Neural cell (in vitro differentiated cells): ENCODE measurements around the gene GOLGA6L2. TPM values are rescaled to one million over a fixed set of nuclear protein-coding genes. Genes with fewer than 3 reads are reported as not detected.

Experiments
- H2AFZ ChIP-seq: fragments of 200-600, 300-800 bp; sonication (generic), shearing (Covaris generic); 2 replicates; pipeline ENCODE4 v1.6.0; 2014; ENCODE audit warnings: low read depth, mild to moderate bottlenecking, antibody characterized with exemption, low read length, moderate library complexity
- H3F3A ChIP-seq: fragments of 200-600 bp; shearing (Covaris generic); 2 replicates; pipeline ENCODE4 v1.6.1; 2016; ENCODE audit warnings: mild to moderate bottlenecking, moderate library complexity, mixed read lengths, antibody characterized with exemption, low read length; ENCODE audit not compliant: insufficient read depth, poor library complexity, severe bottlenecking
- H3K27ac ChIP-seq: fragments of 200-600, 300-800 bp; sonication (generic), shearing (Covaris generic); 2 replicates; pipeline ENCODE4 v1.5.1; 2014; ENCODE audit warnings: mild to moderate bottlenecking, low read length, moderate library complexity
- H3K27me3 ChIP-seq: fragments of 300-800, 200-600 bp; sonication (generic), shearing (Covaris generic); 2 replicates; pipeline ENCODE4 v1.6.0; 2014; ENCODE audit warnings: mild to moderate bottlenecking, low read depth, low read length, moderate library complexity; ENCODE audit not compliant: insufficient read depth
- H3K36me3 ChIP-seq: fragments of 300-800, 200-600 bp; sonication (generic), shearing (Covaris generic); 2 replicates; pipeline ENCODE4 v1.5.1; 2014; ENCODE audit warnings: mild to moderate bottlenecking, antibody characterized with exemption, low read length, moderate library complexity; ENCODE audit not compliant: insufficient read depth
- H3K4me2 ChIP-seq: fragments of 300-800, 200-600 bp; sonication (generic), shearing (Covaris generic); 2 replicates; pipeline ENCODE4 v1.6.0; 2014; ENCODE audit warnings: mild to moderate bottlenecking, low read length
- H3K4me3 ChIP-seq: fragments of 300-800, 200-600 bp; sonication (generic), shearing (Covaris generic); 2 replicates; pipeline ENCODE4 v1.5.1; 2014; ENCODE audit warnings: mild to moderate bottlenecking, low read length, moderate library complexity
- H3K79me2 ChIP-seq: fragments of 200-600 bp; shearing (Covaris generic); replicated peaks from 2 replicates; pipeline ENCODE4 v1.6.0; 2014; ENCODE audit warnings: mild to moderate bottlenecking, low read length, moderate library complexity; ENCODE audit not compliant: insufficient read depth
- H3K9ac ChIP-seq: fragments of 300-800, 200-600 bp; sonication (generic), shearing (Covaris generic); 2 replicates; pipeline ENCODE4 v1.6.1; 2016; ENCODE audit warnings: mild to moderate bottlenecking, low read length, mixed read lengths
- H3K9me2 ChIP-seq: fragments of 200-600 bp; shearing (Covaris generic); 2 replicates; pipeline ENCODE4 v1.6.1; 2016; ENCODE audit warnings: mild to moderate bottlenecking, low read length, mixed read lengths; ENCODE audit not compliant: insufficient read depth
- H3K9me3 ChIP-seq: fragments of 200-600, 300-800 bp; sonication (generic), shearing (Covaris generic); 2 replicates; pipeline ENCODE4 v1.6.1; 2016; ENCODE audit warnings: mild to moderate bottlenecking, mixed run types, low read length, moderate library complexity, mixed read lengths
- H4K20me1 ChIP-seq: fragments of 200-600 bp; shearing (Covaris generic); 2 replicates; pipeline ENCODE4 v1.6.1; 2016; ENCODE audit warnings: mild to moderate bottlenecking, mixed run types; ENCODE audit not compliant: insufficient read depth
- EZH2 ChIP-seq: fragments of 200-600, 300-800 bp; shearing (Covaris generic), sonication (generic); IDR thresholded peaks from 2 replicates; pipeline ENCODE4 v1.6.1; 2014; ENCODE audit warnings: antibody characterized with exemption, low read length, borderline replicate concordance, mild to moderate bottlenecking; ENCODE audit not compliant: insufficient read depth, poor library complexity, severe bottlenecking
- MXI1 ChIP-seq: fragments of 450-650 bp; conservative IDR thresholded peaks from 2 replicates; pipeline ENCODE4 v1.6.1; 2014; ENCODE audit warnings: antibody characterized with exemption, mild to moderate bottlenecking; ENCODE audit not compliant: poor library complexity, severe bottlenecking
- POLR2AphosphoS5 ChIP-seq: IDR thresholded peaks from 2 replicates; pipeline ENCODE4 v1.6.1; 2012
- RAD21 ChIP-seq: fragments of 450-650 bp; conservative IDR thresholded peaks from 2 replicates; pipeline ENCODE4 v1.6.1; 2014; ENCODE audit warnings: antibody characterized with exemption, mild to moderate bottlenecking, moderate library complexity
- SMC3 ChIP-seq: fragments of 450-650 bp; conservative IDR thresholded peaks from 2 replicates; pipeline ENCODE4 v1.6.1; 2014; ENCODE audit warnings: antibody characterized with exemption, mild to moderate bottlenecking, moderate library complexity; ENCODE audit not compliant: poor library complexity
- TAF1 ChIP-seq: IDR thresholded peaks from 2 replicates; pipeline ENCODE4 v1.6.1; 2012; ENCODE audit warnings: low read depth
- polyA plus RNA-seq: library from polyadenylated mRNA; depleted of rRNA; stranded (reverse); fragments of >200 nt; gene quantifications from 2 replicates; pipeline ENCODE4 v1.2.3, GENCODE V29; 2014
- TF ChIP-seq, protein P1 (sequence below): IDR thresholded peaks from 2 replicates; pipeline ENCODE4 v1.6.1; 2012; ENCODE audit warnings: borderline replicate concordance
- TF ChIP-seq, protein P2 (sequence below): fragments of 450-650 bp; IDR thresholded peaks from 2 replicates; pipeline ENCODE4 v1.5.1; 2014; ENCODE audit warnings: antibody characterized with exemption, mild to moderate bottlenecking, moderate library complexity; ENCODE audit not compliant: poor library complexity, severe bottlenecking

The GOLGA6L2 gene
- polyA plus RNA-seq, 1 donor from 2014 or later: not detected

DNA sequence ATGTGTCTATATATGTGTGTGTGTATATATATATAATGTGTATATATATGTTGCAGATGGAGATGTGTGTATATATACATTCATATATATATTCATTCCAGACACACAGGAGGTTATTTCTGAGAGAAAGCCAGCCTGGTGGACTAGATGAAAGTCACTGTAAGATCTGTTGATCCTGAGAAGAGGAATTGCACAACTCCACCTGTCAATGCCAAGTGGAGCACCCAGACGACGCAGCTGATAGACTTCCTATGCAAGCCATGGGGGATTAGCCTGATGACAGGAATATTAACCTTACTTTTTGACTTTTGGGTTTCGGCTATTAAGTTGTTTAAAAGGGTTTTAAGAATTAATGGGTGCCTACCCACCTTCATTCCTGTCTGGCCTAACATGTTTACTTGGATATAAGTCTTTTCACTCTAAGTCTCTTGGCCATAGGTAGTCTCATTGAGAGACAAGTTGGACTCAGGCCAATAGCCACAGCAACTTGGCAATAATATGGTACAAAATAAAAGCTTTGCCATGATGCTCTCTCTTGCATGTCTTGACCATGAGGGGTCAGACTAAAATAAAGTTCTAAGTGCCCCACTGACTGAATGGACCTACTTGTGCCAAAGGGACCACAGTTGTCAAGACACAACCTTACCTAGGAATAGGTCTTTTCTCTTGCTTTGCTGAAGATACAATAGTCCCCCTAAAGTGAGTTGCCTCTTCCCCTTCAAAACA, 35.9 kb upstream of the GOLGA6L2 start:
- H3K36me3 ChIP-seq: no peaks in the 10 kb centered on the region

DNA sequence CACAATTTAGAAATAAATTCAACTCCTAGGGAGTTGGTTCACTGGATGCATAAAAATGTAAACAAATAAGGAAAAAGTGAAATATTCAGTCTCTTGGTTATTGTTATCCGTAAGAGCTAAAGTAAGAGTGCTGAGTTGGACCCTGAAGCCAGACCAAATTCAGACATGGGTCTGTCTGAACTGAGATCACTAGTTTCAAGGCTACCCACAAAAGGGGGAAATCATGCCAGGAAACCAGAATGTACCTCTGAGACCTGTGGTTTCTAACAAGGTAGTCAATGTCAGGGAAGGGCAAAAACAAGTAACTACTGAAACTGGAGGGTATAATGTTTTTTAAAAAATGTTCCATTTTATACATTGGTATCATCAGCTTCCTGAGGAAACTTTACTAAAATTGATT, 35.2 kb upstream of the GOLGA6L2 start:
- Histone ChIP-seq H3K9ac (no peak overlapping the region), H3K79me2 (no peaks in the 10 kb centered on the region), H3K36me3 (no peaks in the 10 kb centered on the region), H2AFZ (no peak overlapping the region), H3K9me2 (no peaks in the 10 kb centered on the region), H3F3A (no peaks in the 10 kb centered on the region), H3K27me3 (no peaks in the 10 kb centered on the region), H3K4me2 (no peak overlapping the region), H3K27ac (no peak overlapping the region), H4K20me1 (no peaks in the 10 kb centered on the region), H3K4me3 (no peak overlapping the region), H3K9me3 (no peaks in the 10 kb centered on the region)
- no peak for TF ChIP-seq SMC3
- TF ChIP-seq MXI1: no peak
- no peak for TF ChIP-seq TAF1
- TF ChIP-seq, protein P1, sequence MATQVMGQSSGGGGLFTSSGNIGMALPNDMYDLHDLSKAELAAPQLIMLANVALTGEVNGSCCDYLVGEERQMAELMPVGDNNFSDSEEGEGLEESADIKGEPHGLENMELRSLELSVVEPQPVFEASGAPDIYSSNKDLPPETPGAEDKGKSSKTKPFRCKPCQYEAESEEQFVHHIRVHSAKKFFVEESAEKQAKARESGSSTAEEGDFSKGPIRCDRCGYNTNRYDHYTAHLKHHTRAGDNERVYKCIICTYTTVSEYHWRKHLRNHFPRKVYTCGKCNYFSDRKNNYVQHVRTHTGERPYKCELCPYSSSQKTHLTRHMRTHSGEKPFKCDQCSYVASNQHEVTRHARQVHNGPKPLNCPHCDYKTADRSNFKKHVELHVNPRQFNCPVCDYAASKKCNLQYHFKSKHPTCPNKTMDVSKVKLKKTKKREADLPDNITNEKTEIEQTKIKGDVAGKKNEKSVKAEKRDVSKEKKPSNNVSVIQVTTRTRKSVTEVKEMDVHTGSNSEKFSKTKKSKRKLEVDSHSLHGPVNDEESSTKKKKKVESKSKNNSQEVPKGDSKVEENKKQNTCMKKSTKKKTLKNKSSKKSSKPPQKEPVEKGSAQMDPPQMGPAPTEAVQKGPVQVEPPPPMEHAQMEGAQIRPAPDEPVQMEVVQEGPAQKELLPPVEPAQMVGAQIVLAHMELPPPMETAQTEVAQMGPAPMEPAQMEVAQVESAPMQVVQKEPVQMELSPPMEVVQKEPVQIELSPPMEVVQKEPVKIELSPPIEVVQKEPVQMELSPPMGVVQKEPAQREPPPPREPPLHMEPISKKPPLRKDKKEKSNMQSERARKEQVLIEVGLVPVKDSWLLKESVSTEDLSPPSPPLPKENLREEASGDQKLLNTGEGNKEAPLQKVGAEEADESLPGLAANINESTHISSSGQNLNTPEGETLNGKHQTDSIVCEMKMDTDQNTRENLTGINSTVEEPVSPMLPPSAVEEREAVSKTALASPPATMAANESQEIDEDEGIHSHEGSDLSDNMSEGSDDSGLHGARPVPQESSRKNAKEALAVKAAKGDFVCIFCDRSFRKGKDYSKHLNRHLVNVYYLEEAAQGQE: no peak

More for the DNA sequence above, 35.9 kb upstream of the GOLGA6L2 start:
- H3K9ac ChIP-seq: no peak overlapping the region
- no peak overlapping the region for H3K27ac ChIP-seq
- no peak overlapping the region for H3K4me2 ChIP-seq
- H3K4me3 ChIP-seq: no peak overlapping the region
- TF ChIP-seq, protein P1: no peak
- TF ChIP-seq TAF1 (no peak), POLR2AphosphoS5 (no peak), RAD21 (no peak)
- no peaks in the 10 kb centered on the region for H3K79me2 ChIP-seq
- no peaks in the 10 kb centered on the region for H3F3A ChIP-seq
- no peaks in the 10 kb centered on the region for H3K9me3 ChIP-seq
- H2AFZ ChIP-seq: no peak overlapping the region
- H4K20me1 ChIP-seq: no peaks in the 10 kb centered on the region
- H3K27me3 ChIP-seq: no peaks in the 10 kb centered on the region
- H3K9me2 ChIP-seq: no peaks in the 10 kb centered on the region

DNA sequence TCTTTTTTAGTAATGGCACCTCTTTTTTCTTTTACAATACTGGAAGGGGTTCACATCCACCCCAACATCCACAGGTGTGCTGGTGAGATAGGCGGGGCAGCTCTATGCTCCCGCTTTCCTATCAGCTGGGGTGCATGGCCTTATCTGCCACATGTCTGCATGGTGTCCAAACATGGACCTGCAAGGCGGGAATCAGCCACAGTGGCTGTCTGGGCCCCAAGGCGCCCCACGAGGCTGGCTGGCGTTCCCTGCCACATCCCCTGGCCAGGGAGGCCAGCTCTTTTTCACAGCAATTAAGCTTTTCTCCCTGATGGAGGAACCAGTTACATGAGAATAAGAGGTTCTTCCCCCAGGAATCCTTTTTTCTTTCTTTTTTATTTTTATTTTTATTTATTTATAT, 30.9 kb upstream of the GOLGA6L2 start:
- no peaks in the 10 kb centered on the region for H3F3A ChIP-seq
- no peak overlapping the region for H3K27ac ChIP-seq
- no peaks in the 10 kb centered on the region for H3K9me2 ChIP-seq
- H3K27me3 ChIP-seq: no peaks in the 10 kb centered on the region
- H2AFZ ChIP-seq: no peak overlapping the region
- H4K20me1 ChIP-seq: no peaks in the 10 kb centered on the region
- no peaks in the 10 kb centered on the region for H3K9me3 ChIP-seq
- no peak overlapping the region for H3K4me3 ChIP-seq
- H3K79me2 ChIP-seq: no peaks in the 10 kb centered on the region
- H3K4me2 ChIP-seq: no peak overlapping the region
- TF ChIP-seq, protein P2, sequence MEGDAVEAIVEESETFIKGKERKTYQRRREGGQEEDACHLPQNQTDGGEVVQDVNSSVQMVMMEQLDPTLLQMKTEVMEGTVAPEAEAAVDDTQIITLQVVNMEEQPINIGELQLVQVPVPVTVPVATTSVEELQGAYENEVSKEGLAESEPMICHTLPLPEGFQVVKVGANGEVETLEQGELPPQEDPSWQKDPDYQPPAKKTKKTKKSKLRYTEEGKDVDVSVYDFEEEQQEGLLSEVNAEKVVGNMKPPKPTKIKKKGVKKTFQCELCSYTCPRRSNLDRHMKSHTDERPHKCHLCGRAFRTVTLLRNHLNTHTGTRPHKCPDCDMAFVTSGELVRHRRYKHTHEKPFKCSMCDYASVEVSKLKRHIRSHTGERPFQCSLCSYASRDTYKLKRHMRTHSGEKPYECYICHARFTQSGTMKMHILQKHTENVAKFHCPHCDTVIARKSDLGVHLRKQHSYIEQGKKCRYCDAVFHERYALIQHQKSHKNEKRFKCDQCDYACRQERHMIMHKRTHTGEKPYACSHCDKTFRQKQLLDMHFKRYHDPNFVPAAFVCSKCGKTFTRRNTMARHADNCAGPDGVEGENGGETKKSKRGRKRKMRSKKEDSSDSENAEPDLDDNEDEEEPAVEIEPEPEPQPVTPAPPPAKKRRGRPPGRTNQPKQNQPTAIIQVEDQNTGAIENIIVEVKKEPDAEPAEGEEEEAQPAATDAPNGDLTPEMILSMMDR: no peak
- TF ChIP-seq EZH2 (no peak), MXI1 (no peak), TAF1 (no peak), SMC3 (no peak)
- H3K36me3 ChIP-seq: no peaks in the 10 kb centered on the region
- H3K9ac ChIP-seq: no peak overlapping the region
